ENCODE results near the gene MT1A.
A peak's percentile ranks its signal among the peaks of the same experiment; 100 is the strongest.
"Not testable (repeated sequence)": the region's sequence is repeated elsewhere in the genome, so short reads cannot be mapped to it uniquely, and the experiment has no call there.

Gene MT1A

GRCh38 chr16:56651586-56651985 is 13.1 kb downstream of the MT1A start, which contains the start of gene MT1B:
Gene MT1B (plus strand): TSS chr16:56651886. CDS start chr16:56651954, 68 bp downstream.
- Histone ChIP-seq H3K9me3 (ENCODE audit: control insufficient read depth in 2 of 2, low read length in 2 of 2) (no peaks in the 10 kb centered on the region), H3K9ac (ENCODE audit: low read depth in 1 of 2, low read length in 2 of 2) (no peak within 1 kb of the TSS), H3K36me3 (ENCODE audit: control insufficient read depth in 2 of 2, insufficient read depth in 2 of 2, low read length in 2 of 2) (no peaks in the 10 kb centered on the region), H3K27me3 (ENCODE audit: control insufficient read depth in 2 of 2, insufficient read depth in 2 of 2, low read length in 2 of 2) (peaks cover 0 to 6% of the 10 kb centered on the region in 2 donors), H3K4me1 (ENCODE audit: control insufficient read depth in 2 of 2, insufficient read depth in 2 of 2, low read length in 2 of 2) (peaks cover 20 to 22% of the 10 kb centered on the region in 2 donors), H3K4me3 (ENCODE audit: low read length in 2 of 2) (no peak within 1 kb of the TSS), H3K27ac (ENCODE audit: low read depth in 2 of 2, low read length in 2 of 2) (no peak within 1 kb of the TSS)

- H3K27ac ChIP-seq (ENCODE audit: low read depth in 2 of 2, low read length in 2 of 2): no peak overlapping the region
Measured at GRCh38 chr16:56652600-56652999, 14.1 kb downstream of the MT1A start.

GRCh38 chr16:56653218-56653617 is 14.8 kb downstream of the MT1A start:
- H3K27me3 ChIP-seq (ENCODE audit: control insufficient read depth in 2 of 2, insufficient read depth in 2 of 2, low read length in 2 of 2): peaks cover 0 to 2% of the 10 kb centered on the region in 2 donors
- no peaks in the 10 kb centered on the region for H3K36me3 ChIP-seq (ENCODE audit: control insufficient read depth in 2 of 2, insufficient read depth in 2 of 2, low read length in 2 of 2)
- H3K9ac ChIP-seq (ENCODE audit: low read depth in 1 of 2, low read length in 2 of 2): no peak overlapping the region
- H3K27ac ChIP-seq (ENCODE audit: low read depth in 2 of 2, low read length in 2 of 2): no peak overlapping the region
- no peak overlapping the region for H3K4me3 ChIP-seq (ENCODE audit: low read length in 2 of 2)
- peaks cover 12 to 21% of the 10 kb centered on the region in 2 donors for H3K4me1 ChIP-seq (ENCODE audit: control insufficient read depth in 2 of 2, insufficient read depth in 2 of 2, low read length in 2 of 2)
- H3K9me3 ChIP-seq (ENCODE audit: control insufficient read depth in 2 of 2, low read length in 2 of 2): no peaks in the 10 kb centered on the region

More at GRCh38 chr16:56652600-56652999, 14.1 kb downstream of the MT1A start:
- Histone ChIP-seq H3K36me3 (ENCODE audit: control insufficient read depth in 2 of 2, insufficient read depth in 2 of 2, low read length in 2 of 2) (no peaks in the 10 kb centered on the region), H3K4me3 (ENCODE audit: low read length in 2 of 2) (no peak overlapping the region), H3K4me1 (ENCODE audit: control insufficient read depth in 2 of 2, insufficient read depth in 2 of 2, low read length in 2 of 2) (peaks cover 18 to 19% of the 10 kb centered on the region in 2 donors), H3K9me3 (ENCODE audit: control insufficient read depth in 2 of 2, low read length in 2 of 2) (no peaks in the 10 kb centered on the region), H3K27me3 (ENCODE audit: control insufficient read depth in 2 of 2, insufficient read depth in 2 of 2, low read length in 2 of 2) (peaks cover 0 to 3% of the 10 kb centered on the region in 2 donors), H3K9ac (ENCODE audit: low read depth in 1 of 2, low read length in 2 of 2) (no peak overlapping the region)

- peak within 1 kb of the TSS; percentile 76 to 89 for H3K9ac ChIP-seq (ENCODE audit: low read depth in 1 of 2, low read length in 2 of 2)
- H3K27ac ChIP-seq (ENCODE audit: low read depth in 2 of 2, low read length in 2 of 2): peak within 1 kb of the TSS; percentile 84 to 91
- no peaks in the 10 kb centered on the region for H3K9me3 ChIP-seq (ENCODE audit: control insufficient read depth in 2 of 2, low read length in 2 of 2)
- H3K4me3 ChIP-seq (ENCODE audit: low read length in 2 of 2): peak within 1 kb of the TSS; percentile 82 to 88
- H3K36me3 ChIP-seq (ENCODE audit: control insufficient read depth in 2 of 2, insufficient read depth in 2 of 2, low read length in 2 of 2): peaks cover 7 to 9% of the 10 kb centered on the region in 2 donors
- peaks cover 0 to 2% of the 10 kb centered on the region in 2 donors for H3K27me3 ChIP-seq (ENCODE audit: control insufficient read depth in 2 of 2, insufficient read depth in 2 of 2, low read length in 2 of 2)
- H3K4me1 ChIP-seq (ENCODE audit: control insufficient read depth in 2 of 2, insufficient read depth in 2 of 2, low read length in 2 of 2): peaks cover 6 to 16% of the 10 kb centered on the region in 2 donors
Measured at GRCh38 chr16:56657555-56658326, 19.3 kb downstream of the MT1A start, which contains the start of gene MT1F. Gene MT1F (plus strand): TSS chr16:56657959. CDS start chr16:56658059, 100 bp downstream.

- Histone ChIP-seq H3K9me3 (ENCODE audit: control insufficient read depth in 2 of 2, low read length in 2 of 2) (no peaks in the 10 kb centered on the region), H3K36me3 (ENCODE audit: control insufficient read depth in 2 of 2, insufficient read depth in 2 of 2, low read length in 2 of 2) (peaks cover 7 to 9% of the 10 kb centered on the region in 2 donors), H3K27me3 (ENCODE audit: control insufficient read depth in 2 of 2, insufficient read depth in 2 of 2, low read length in 2 of 2) (peaks cover 0 to 2% of the 10 kb centered on the region in 2 donors), H3K9ac (ENCODE audit: low read depth in 1 of 2, low read length in 2 of 2) (peak overlapping the region; percentile 76 to 89), H3K27ac (ENCODE audit: low read depth in 2 of 2, low read length in 2 of 2) (peak overlapping the region; percentile 84 to 91), H3K4me3 (ENCODE audit: low read length in 2 of 2) (peak overlapping the region; percentile 82 to 88), H3K4me1 (ENCODE audit: control insufficient read depth in 2 of 2, insufficient read depth in 2 of 2, low read length in 2 of 2) (peaks cover 6 to 16% of the 10 kb centered on the region in 2 donors)
Measured at GRCh38 chr16:56658327-56658875, 19.9 kb downstream of the MT1A start.

GRCh38 chr16:56662357-56663354 is 24.2 kb downstream of the MT1A start:
- peak overlapping the region in 1 of 2 donors; percentile 12 for H3K4me3 ChIP-seq (ENCODE audit: low read length in 2 of 2)
- H3K27ac ChIP-seq (ENCODE audit: low read depth in 2 of 2, low read length in 2 of 2): no peak overlapping the region
- H3K4me1 ChIP-seq (ENCODE audit: control insufficient read depth in 2 of 2, insufficient read depth in 2 of 2, low read length in 2 of 2): peaks cover 11 to 17% of the 10 kb centered on the region in 2 donors
- H3K9ac ChIP-seq (ENCODE audit: low read depth in 1 of 2, low read length in 2 of 2): no peak overlapping the region
- no peaks in the 10 kb centered on the region for H3K9me3 ChIP-seq (ENCODE audit: control insufficient read depth in 2 of 2, low read length in 2 of 2)
- H3K27me3 ChIP-seq (ENCODE audit: control insufficient read depth in 2 of 2, insufficient read depth in 2 of 2, low read length in 2 of 2): peaks cover 4 to 8% of the 10 kb centered on the region in 2 donors
- H3K36me3 ChIP-seq (ENCODE audit: control insufficient read depth in 2 of 2, insufficient read depth in 2 of 2, low read length in 2 of 2): peaks cover 7 to 9% of the 10 kb centered on the region in 2 donors

- H3K9me3 ChIP-seq (ENCODE audit: control insufficient read depth in 2 of 2, low read length in 2 of 2): no peaks in the 10 kb centered on the region
- H3K36me3 ChIP-seq (ENCODE audit: control insufficient read depth in 2 of 2, insufficient read depth in 2 of 2, low read length in 2 of 2): peaks cover 7 to 9% of the 10 kb centered on the region in 2 donors
- no peak overlapping the region for H3K9ac ChIP-seq (ENCODE audit: low read depth in 1 of 2, low read length in 2 of 2)
- H3K4me3 ChIP-seq (ENCODE audit: low read length in 2 of 2): no peak overlapping the region
- peaks cover 20 to 25% of the 10 kb centered on the region in 2 donors for H3K4me1 ChIP-seq (ENCODE audit: control insufficient read depth in 2 of 2, insufficient read depth in 2 of 2, low read length in 2 of 2)
- peaks cover 21% of the 10 kb centered on the region in 2 donors for H3K27me3 ChIP-seq (ENCODE audit: control insufficient read depth in 2 of 2, insufficient read depth in 2 of 2, low read length in 2 of 2)
- no peak overlapping the region for H3K27ac ChIP-seq (ENCODE audit: low read depth in 2 of 2, low read length in 2 of 2)
Measured at GRCh38 chr16:56664506-56664905, 26.0 kb downstream of the MT1A start.

GRCh38 chr16:56665286-56666261 is 27.1 kb downstream of the MT1A start:
- H3K27ac ChIP-seq (ENCODE audit: low read depth in 2 of 2, low read length in 2 of 2); H3K36me3 ChIP-seq (ENCODE audit: control insufficient read depth in 2 of 2, insufficient read depth in 2 of 2, low read length in 2 of 2); H3K9me3 ChIP-seq (ENCODE audit: control insufficient read depth in 2 of 2, low read length in 2 of 2); H3K4me3 ChIP-seq (ENCODE audit: low read length in 2 of 2); H3K9ac ChIP-seq (ENCODE audit: low read depth in 1 of 2, low read length in 2 of 2): not testable (repeated sequence)
- Histone ChIP-seq H3K27me3 (ENCODE audit: control insufficient read depth in 2 of 2, insufficient read depth in 2 of 2, low read length in 2 of 2) (peaks cover 25 to 29% of the 10 kb centered on the region in 2 donors), H3K4me1 (ENCODE audit: control insufficient read depth in 2 of 2, insufficient read depth in 2 of 2, low read length in 2 of 2) (peaks cover 27 to 31% of the 10 kb centered on the region in 2 donors)
